Stimulated activated CD4-positive, alpha-beta T cell treated with anti-CD3 and anti-CD28 coated beads, Interleukin-15, amount 100 ng/mL, for 48 hours (primary cell): ENCODE measurements around the gene OSBP2.

Source experiments
- DNase-seq, 2 donors: peaks; one replicate each; pipeline ENCODE4 v3.0.0-alpha.2; 2020; ENCODE audit warnings: low read depth in 2 of 2

The OSBP2 gene

DNA sequence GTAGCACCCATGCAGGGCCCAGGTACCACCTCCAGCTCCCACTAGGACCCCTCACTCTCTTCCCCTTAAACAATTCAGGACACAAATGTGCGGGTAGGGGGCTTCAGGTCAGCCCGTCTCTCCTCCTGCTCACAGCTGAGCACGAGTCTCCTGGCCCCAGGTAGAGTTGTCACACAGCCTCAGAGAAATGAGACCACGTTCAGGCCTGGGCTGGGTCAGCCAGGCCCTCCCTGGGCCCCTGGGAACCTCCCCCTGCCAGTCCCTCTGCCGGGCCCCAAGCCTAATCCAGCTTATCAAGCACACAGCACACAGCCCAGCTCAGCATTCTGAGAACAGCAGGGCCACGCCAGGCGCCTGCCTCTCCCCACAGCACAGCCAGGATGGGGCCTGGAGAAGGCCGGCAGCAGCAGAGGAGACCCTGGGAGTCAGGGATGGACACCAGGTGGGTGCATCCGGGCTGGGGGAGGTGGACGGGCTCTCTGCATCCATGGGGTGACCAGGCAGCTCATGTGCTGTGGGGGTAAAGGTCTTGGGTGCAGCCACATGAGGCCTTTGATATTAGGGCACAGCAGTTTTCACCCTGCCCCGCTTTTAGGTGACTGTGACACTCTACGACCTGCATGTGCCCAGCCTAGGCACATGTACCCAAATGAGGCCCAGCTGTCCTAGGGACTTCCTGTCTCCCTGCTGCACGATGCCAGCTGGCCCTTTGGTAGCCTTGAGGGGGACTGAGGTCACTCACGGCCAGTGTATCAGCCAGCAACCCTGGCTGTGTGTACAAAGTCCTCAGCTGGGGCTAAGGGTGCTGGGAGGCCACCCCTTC, 186.9 kb downstream of the OSBP2 start:
- DNase-seq = no peak

DNA sequence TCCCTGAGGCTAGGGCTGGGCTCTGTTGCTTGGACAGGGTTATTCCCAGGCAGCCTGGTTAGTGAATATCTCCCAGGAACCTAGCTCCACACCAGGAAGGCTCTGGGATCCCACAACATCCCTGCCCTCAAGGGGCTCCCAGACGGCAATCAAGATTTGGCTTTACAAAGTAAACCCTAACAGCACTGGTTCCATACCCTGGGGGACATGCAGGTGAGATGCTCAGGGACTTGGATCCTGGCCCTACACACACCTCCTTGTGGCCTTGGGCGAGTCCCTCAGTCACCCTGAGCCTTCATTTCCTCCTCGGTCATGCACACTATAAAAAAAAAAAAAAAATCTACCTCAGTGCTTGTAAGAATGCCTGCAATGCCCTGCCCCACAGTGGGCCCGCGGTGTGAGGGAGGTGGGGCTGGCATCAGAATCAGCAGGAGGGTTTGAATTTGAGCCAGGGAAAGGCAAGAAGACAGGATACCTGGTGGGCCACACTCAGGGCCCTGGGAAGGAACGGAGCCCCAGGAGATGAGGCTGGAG, 187.6 kb downstream of the OSBP2 start:
- DNase-seq = no peak

DNA sequence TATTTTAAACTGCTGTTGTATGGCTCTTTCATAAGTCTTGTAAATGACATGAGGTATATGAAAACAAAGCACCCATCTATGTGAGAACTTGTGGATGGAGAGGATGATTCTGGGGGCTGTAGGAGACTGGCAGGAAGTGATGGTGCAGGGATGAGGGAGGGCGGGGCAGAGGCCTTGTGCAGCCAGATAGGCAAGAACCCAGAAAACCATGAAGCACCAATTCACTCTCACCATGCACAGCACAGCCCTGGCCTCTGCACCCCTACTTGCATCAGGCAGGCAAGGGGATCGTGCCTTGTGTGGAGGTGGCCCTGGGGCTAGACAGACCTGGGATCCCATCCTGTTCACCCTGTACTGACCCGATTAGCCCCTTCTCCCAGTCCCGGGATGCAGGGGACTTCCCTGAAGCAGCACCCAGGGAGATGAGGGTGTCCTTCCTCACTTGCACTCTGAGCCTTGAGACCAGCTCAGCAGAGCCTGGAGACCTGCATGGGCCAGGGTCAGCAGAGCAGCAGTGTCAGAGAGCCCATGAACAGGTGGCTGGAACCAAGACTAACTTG, 188.4 kb downstream of the OSBP2 start:
- no peak for DNase-seq

DNA sequence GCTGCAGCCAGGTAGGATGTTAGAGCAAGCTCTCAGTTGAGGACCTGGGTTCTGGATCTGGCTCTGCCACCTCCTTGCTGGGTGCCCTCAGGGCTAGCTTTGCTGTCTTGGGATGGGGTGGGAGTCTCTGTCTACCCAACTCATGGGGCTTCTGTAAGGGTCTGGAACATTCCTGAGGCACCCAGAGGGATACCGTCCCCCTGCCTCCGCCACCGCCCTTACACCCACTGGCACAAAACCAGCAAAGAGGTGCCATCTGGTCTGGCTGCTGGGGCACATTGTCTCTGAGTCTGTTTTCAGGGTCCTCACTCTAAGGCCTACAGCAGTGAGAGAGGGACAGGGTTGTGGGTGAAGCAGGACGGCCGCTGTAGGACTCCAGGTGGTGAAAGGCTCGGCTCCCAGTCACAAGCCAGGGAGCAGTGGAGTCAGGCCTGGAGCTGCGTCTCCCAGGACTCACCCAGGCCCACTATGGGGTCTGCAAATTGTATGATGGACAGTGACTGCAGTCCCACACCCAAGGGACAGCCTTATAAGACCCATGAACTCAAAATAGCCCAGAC, 189.0 kb downstream of the OSBP2 start:
- DNase-seq = no peak

DNA sequence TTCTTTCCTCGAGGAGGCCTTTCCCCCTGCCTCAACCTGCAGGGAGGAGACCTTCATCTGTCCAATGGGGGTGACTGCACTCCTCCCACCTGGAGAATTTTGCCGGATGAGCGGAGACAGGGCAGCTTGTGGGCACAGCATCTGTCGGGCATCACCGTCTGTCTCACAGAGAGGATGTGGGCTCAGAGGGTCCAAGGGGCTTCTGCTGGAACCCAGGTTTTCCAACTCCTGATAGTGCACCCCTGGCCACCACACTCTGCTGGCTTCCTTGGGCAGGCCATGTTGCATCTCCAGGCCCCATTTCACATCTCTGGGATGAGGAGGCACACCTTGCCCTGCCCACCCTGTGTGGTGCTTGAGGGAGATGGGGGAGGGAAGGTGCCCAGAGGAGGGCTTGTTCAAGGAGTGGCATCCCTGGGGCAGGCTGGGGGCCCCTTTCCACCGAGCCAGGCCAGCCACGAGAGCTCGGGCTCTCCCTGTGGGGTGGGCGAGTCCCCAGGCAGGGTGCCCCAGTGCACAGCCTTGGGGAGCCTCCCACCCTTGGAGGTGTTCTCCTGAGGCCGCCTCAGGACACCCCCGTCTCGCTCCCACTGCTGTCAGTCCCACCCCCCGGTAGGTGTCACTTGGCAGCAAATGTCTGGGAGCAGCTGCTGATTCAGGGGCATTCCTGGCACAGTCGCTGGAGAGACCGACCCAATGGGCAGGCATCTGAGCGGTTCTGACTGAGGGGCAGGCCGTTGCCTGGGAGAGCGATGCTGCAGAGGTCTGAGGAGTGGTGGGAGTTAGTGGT, 189.7 kb downstream of the OSBP2 start:
- no peak for DNase-seq

DNA sequence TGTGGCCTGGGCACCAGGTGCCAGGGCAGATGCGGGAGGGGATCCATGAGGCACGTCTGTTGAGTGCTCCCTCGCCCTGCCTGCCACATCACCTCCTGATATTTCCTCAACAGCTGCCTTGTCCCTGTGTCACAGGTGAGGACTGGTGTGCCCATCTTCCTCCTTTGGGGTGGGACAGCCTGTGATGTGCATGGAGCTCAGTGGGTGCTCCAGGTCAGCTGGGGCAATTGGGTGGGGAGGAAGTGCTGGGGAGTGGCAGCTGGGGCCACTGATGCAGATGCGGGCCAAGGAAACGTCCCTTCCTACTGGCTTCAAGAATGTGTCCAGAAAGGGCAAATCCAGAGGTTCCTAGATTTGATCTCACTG, 190.3 kb downstream of the OSBP2 start:
- DNase-seq = no peak

DNA sequence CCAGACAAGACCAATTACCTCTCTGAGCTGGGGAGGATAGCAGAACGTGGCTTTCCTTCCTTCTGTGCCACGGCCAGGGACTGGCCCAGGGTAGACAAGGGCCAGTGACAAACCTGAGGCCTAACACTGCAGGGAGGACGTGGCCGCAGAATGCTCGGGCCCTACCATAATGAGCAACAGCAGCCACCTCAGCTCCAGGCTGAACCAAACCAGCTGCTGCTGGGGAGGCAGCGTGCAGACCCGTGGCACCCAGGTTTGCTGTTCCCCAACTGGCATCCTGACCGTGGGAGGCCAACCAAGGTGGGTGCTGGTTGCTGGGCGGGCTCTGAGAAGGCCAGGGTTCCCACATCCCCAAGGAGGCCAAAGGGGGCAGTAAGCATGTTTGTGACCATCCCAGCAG, 190.9 kb downstream of the OSBP2 start:
- DNase-seq = no peak

DNA sequence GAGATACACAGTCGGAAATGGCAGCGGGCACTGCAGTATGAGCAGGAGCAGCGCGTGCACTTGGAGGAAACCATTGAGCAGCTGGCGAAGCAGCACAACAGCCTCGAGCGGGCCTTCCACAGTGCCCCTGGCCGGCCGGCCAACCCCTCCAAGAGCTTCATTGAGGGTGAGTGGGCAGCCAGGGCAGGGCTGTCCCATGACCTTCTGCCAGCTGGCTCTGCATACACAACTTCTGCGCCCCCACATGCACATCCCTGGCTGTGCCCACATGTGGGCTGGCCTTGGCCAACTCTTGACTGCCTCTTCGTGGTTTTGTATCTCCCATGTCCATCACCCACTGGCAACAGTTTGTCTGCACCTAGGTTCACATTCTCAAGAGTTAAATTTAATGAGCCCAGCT, 192.8 kb downstream of the OSBP2 start:
- no peak for DNase-seq

DNA sequence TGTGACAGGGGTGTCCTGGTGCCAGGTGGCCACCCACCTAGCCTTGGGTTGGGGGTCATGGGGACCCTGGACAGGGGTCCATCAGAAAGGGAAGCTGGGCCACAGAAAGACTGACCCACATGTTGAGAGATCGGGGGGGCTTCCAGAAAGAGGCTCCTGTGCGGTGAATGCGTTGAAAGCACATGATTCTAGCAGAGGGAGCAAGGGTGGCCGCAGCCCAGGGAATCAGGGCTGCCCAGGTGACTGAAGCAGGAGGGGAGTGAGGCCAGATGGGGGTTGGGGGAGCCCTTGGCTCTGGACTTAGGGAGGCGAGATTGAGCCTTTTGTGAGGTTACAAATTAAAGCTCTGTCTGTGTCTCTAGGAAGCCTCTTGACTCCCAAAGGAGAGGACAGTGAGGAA, 193.2 kb downstream of the OSBP2 start:
- DNase-seq = no peak

DNA sequence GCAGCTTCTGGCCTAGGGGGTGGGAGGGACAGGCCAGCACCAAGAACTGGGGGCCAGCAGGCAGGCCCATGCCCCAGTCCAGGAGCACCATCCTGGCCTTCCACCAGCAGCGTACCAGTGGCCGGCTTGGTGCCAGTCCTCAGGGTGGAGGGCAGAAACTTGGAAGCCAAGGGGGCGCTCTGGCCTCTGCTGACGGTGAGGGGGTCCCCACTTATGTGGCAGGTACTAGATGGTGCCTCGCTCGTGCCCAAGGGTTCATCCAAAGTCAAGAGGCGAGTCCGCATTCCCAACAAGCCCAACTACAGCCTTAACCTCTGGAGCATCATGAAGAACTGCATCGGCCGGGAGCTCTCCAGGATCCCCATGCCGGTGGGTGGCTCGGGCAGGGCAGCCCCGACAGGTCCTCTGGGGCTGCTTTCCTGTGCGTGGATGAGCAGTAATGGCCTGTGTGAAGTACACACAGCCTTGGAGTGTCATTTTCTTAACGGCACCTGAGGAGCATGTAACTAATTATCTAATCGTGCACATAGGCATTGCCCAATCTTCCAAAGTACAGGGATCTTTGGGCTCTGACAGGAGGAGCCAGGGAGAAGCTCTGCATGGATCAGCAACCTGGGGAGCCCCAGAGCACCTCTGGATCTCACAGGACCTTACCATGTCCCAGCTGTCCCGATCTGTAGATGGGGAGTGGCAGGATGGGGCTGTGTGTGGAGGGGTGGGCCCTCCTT, 194.8 kb downstream of the OSBP2 start:
- DNase-seq = no peak

DNA sequence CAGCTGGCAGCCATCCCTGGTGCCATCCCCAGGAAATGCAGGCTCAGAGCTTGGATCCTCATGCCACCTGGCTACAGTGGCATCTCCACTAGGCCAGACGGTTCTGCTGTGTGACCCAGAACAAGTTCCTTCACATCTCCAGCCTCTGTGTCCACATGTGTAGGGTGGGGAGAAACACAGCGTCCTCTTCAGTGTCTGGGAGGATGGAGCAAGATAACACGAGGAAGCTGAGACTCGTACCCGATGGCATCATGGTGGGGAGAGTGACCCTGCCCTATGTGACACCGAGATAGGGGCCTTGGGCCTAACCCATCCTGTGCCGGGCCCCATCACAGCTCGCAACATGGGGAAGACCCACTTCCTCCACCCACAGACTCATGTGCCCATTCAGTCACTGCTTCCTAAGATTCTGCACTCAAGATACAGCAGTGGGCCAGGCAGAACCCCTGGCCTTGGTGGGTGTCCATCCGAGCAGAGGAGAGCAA, 195.4 kb downstream of the OSBP2 start:
- no peak for DNase-seq

DNA sequence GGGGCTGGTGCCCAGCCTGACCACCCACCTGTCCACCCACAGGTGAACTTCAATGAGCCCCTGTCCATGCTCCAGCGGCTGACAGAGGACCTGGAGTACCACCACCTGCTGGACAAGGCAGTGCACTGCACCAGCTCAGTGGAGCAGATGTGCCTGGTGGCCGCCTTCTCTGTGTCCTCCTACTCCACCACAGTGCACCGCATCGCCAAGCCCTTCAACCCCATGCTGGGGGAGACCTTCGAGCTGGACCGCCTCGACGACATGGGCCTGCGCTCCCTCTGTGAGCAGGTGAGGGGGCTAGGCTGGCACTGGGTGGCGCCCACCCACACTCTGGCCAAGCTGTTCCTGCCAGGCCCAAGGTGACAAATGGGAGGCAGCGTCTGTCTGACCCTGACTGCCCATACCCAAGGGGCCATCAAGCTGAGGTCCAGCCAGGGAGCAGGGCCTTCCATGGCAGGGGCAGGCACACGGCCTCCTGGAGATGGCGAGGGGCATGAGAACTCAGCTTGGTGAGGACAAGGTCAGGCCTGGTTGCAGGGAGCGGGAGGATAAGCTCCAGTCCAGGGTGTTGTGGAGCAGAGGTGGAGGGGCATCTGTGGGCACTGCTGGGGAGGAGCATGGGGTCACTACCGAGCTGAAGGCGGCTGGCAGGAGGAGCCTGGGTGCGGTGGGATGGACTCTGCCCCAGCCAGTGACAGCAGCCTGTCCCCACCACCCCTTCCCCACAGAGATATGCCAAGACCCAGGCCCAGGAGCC, 196.2 kb downstream of the OSBP2 start:
- peak in 1 of 2 donors; percentile 14 for DNase-seq

DNA sequence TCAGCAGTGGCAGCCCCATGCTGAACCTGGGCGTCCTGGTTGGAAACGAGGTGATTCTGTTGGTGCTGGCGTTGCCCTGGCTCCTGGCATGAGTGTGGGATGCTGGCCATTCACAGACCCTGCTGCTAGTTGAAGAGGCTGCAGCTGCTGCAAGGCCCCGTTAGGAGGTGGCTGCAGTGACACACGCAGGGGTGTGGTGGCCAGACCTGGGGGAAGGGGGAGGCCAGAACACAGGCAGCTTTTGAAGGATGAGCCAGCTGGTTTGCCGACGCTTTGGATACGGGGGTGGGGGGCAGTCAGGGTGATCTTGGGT, 196.7 kb downstream of the OSBP2 start:
- no peak for DNase-seq

DNA sequence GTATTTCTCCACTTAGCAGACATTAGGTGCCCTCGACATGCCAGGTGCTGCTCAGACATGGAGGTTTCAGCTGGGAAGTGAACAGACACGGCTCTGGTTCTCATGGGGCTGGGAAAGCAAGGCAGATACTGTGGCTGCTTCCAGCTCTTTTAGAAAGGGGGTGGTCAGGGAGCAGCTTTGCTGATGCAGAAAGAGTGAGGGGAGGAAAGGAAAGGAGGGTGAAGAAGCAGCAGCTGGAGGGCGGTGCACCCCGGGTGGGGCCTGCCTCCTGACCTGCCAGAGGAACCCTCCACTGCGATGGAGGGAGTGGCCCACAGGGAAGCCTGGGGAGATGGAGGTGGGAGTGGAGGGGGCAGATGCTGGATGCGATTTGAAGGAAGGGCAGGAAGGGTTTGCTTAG, 197.1 kb downstream of the OSBP2 start:
- DNase-seq = no peak

DNA sequence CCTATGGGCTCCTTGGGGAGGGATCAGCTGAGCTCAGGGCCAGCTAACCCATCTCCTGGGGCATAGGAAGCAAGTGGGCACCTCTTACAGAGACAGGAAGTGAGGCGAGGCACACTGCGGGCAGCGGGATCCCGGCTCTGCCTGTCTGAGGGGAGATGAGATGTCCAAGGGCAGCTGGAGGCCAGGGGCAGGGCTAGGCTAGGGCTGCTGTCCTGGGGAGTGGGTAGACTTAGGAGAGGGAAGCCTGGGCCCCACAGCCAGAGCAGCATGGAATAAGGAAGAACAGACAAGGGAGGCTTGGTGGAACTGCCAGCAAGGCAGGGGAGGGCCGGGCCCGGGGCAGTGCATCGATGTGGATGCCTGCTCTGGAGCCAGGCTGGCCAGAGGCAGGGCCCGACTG, 197.6 kb downstream of the OSBP2 start:
- DNase-seq = no peak

DNA sequence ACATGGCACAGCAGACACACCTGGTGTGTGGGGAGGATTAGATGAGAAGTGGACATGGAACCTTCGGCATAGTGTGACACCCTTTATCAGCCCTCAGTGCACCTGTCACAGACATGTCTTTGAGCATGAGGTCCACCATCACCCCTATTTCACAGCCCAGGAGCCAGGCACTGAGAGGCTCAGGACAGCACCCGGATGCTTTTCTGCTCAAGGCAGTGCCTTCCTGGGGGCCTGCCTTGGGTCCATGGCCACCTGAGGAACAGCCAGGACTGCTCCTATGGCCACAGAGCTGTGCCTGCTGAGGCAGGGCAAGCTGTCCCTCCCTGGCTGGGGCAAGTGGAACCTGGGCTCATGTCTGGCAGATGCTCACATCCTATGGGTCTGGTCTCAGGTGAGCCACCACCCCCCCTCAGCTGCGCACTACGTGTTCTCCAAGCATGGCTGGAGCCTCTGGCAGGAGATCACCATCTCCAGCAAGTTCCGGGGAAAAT, 198.1 kb downstream of the OSBP2 start:
- no peak for DNase-seq

DNA sequence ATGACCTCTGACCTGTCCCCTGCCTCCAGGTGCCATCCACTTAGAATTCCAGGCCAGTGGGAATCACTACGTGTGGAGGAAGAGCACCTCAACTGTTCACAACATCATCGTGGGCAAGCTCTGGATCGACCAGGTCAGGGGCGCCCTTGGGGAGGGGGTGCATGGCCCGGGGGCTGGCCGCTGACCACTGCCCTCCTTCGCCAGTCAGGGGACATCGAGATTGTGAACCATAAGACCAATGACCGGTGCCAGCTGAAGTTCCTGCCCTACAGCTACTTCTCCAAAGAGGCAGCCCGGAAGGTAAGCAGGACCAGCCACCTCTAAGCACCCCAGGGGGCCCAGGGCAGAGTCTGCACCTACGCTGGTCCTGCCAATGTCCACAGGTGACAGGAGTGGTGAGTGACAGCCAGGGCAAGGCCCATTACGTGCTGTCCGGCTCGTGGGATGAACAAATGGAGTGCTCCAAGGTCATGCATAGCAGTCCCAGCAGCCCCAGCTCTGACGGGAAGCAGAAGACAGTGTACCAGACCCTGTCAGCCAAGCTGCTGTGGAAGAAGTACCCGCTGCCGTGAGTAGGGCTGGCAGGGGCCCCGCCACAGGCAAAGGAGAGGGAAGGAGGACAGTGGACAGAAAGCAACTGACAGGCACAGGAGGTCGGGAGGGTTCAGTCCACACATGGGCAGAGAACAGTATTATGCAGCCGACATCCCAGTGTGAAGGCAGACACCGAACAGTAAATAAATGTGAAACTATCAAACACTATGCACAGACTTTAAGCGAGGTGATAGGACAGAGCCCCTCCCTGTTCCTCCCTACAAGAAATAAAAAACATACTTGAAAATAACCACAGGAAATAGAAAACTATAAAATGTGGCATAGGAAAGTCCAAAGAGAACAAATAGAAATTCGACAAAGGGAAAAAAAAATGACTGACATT, 199.0 kb downstream of the OSBP2 start:
- DNase-seq = no peak

DNA sequence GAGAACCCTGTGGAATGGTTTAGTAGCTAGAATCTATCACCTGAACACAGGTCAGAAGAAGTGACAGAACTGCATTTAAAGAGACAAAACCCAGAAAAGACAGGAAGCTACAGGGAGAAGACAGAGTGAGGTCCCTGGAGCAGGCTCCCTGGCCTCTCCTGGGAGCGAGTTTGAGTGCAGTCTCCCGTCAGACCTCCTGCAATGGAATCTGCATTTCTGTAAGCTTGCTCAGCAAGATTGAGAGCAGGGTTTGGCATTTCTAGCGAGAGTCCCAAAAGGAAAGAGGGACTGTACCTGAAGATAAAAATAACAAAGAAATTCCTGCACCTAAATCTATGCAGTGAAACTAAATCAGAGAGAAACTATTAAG, 199.7 kb downstream of the OSBP2 start:
- DNase-seq = no peak

DNA sequence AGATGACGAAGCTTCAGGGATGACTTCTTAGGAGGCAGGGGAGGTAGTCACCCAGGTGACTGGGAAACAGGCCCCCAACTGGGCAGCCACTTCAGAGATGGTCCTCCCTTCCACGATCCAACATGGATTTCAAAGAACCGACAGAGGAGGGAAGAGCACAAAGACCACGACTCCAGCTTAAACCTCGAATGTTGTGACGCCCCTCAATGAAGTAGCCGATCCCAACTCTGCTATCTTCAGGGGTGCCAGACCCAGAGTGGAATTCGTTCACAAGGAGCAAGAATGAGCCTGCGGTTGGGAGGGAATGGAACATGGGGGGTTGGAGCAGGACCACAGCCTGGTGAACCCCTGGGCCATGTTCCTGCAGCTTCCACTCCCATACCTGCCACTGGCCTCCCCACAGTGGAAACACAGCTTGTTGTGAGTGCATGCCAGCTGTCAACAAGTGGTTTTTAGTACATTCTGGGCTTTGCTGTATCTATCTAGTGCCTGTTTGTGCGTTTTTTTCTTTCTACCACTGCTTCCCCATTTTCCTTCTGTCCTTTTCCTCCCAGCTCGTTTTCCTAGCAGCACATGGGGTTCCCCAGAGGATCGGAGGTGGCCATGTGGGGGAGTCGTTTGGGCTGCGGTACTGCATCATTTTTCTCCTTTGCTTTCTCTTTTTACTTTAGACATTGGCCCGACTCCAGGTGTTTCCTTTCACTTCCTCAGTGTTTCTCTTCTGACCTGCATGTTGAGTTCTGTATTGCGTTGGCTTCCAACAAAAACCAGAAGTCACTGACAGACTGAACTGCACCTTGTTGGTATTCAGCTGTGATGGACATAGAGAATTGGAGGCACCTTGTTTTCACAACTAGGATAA, 208.1 kb downstream of the OSBP2 start:
- DNase-seq = no peak
